Fibroblast of skin of left biceps (primary cell): ENCODE data around the gene ZBTB7B.

Source experiments
- DNase-seq, 2 experiments: peaks; one replicate each; pipeline ENCODE4 v3.0.0-alpha.2; 2013; ENCODE audit warnings: low read depth in 2 of 2

The ZBTB7B gene

DNA sequence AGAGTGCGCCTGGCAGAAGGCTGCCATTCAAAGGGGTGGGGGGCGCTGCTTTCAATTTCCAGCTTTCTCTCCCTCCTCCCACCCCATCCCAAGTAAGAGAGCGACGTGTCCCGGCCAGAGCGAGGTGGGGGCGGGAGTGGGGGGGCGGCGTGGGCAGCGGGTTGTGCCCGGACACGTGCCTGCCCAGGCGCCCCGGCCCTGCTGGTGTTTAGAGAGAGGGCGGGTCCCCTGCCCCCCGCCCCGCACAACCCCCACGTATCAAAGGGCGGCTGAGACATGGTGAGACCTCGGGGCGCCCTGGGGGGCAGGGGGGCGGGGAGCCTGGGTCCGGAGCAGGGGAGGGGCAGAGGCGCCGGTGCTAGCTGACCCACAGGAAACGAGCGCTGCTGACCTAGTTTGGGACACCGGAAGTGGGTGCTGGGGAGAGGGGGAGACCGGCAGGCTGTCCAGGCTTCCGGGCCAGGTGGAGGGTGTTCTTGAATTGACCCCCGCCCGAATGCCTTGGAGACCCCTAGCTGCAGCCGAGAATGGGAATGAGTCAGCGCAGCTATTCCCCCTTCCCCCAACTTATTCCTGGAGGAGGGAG is 1.3 kb downstream of the ZBTB7B start:
- no peak for DNase-seq

DNA sequence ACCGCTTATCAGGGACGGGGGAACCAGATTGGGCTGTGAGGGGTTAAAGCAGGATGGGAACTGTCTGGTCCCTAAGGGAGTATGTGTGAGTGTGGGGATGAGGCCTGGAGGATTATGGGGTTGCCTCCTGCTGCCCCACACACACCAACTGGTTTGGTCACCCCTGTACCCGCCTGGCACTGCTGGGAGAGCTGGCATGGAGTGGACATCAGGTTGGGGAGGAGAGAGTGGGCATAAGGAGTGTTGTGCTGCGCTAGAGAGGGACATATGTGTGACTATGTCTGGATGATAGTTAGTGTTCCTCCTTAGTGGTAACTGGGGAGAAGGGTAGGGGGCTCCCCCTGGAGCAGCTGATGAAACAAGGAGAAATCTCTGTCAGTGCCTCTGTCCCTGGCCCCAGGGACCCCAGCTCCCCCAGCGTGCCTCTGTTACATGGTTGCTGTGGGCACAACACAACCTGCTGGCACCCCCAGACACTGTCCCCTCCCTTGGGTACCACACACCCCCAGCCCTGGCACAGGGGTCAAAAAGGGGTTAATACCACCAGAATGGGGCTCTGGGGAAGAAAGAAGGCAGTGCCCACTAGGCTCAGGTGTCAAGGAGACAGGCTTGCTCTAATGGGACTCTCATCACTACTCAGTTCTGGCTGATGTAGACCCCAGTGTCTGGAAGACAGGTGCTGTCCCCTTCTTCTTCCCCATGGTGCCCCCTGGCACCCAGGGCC is 1.9 kb downstream of the ZBTB7B start:
- DNase-seq = no peak

DNA sequence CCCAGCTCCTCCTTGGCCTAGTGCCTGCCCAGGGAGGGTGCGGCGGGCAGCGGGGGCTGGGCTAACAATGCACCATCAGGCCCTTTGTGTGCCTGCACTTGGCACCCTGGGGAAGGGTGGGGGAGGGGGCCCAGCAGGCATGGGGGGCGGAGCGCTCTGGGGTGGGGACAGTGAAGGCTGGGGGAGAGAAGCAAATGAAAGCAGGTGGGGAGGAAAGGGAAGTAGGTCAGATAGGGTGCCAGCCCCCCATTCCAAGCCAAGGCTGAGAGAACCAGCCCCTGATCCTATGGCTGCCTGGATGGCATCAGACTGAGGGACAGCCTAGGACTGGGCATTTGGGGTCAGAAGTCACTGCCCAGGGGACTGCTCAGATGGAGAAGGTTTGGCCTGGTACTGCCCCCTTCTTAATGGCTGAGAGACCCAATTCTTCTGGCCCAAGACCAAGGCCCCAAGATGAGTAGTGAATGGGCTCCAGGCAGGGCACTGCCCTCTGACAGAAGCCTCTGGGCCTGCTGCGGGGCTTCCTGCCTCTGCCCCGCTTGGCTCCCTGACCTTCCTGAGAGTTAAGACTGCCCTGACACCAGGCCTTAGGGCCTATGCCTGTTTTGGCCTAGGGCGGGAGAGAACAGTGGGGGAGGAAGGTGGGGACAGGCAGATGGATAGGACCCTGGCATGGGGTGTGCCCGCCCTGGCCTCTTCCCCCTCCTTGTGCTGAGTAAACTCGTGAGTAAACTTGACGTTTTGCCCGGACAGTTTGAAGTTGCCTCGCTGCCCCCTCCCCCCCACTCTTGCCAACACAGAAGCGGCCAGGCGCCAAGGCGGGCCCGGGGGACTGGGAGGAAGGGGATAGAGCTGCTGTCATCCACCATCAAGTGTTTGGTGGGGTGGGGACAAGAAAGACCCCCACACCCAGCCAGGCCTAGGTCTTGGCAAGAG is 2.7 kb downstream of the ZBTB7B start:
- DNase-seq = no peak

DNA sequence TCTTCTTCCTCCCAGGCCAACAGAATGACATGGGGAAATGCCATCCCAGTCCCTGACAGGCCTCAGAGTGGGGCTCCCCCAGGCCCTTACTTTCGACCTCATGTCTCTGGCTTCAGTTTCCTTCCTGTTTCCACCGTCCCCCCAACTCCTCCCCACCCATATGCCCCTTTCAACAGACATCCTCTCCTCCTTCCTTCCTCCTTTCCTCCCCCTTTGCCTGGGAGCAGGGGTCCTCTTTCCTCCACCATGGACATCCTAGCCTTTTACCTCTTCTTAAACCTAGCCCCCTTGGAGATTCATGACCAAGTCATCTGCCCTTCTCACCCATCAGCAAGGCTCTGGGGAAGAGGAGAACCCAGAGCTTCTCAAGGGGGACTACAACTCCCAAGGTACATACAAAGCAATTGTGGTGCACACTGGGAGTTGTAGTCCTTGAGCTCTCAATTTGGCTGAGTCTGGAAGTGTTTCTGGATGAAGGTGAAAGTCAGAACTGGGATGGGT is 4.0 kb downstream of the ZBTB7B start:
- no peak for DNase-seq

DNA sequence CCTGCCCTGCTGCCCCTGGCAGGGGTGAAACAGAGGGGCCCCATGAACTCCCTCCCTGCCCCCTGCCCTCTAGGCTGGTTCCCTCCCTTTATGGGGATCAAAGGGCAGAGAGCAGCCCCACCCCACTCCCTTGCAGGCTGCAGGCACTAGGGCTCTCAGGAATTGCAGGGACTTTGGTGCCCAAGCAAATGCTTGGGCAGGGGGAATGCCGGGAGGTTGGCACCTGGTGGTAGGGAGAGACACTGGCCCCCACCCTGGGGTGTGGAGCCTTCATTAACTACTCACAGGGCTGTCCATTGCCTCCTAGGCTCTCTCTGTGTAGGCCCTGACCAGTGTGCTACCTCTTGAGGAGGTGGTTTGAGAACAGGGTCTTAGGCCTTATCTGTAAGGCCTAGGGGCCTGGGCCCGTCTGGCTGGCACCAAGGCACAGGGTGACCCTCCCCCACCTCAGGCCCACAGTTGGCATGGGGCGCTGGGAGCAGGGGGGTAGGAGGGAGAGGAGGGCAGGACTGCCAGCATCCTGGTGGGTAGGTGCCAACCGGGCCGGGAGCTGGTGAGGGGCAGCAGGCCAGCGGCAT is 4.7 kb downstream of the ZBTB7B start:
- DNase-seq = no peak

DNA sequence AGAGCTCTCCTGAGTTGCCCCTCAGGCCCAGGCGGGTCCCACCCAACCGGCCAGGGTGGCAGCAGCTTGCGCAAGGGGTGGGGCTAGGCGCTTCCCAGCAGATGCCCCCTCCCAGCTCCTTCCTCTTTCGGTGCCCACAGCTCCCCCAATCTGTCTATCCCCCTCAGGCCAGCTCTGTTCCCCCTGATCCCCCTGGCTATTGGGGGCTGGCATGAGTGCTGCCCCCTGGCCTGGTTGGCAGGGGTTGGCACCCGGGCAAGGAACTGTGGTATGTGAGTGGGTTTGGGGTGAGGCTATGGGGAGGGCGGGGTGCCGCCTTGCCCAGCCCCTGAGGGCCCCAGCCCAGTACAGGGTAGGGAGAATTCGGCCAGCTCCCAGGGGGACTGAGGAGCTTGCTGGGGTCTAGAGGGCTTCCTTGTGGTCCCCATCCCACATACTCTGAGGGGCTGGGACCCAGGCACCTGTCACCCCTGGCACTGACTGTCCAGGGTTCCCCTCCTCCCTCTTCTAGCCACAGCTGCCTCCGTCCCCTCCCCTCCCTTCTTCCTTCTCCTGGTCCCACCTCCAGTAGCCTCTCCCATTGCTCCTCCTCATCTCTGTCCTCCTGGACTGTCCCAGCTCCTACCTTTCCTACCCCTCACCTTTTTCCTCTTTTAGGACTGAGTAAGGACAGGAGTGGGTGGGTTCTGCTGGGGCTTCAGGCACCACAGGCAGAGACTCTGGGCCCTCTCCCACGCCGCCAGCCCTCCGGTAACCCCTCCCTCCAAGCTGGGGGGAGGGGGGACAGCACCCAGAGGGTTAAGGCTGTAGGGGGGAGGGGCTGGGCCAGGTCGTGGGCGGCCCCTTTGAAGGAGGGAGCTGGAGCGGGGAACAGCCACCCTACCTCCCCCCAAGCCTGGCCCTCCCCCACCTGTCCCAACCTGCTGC is 5.7 kb downstream of the ZBTB7B start:
- DNase-seq = no peak

DNA sequence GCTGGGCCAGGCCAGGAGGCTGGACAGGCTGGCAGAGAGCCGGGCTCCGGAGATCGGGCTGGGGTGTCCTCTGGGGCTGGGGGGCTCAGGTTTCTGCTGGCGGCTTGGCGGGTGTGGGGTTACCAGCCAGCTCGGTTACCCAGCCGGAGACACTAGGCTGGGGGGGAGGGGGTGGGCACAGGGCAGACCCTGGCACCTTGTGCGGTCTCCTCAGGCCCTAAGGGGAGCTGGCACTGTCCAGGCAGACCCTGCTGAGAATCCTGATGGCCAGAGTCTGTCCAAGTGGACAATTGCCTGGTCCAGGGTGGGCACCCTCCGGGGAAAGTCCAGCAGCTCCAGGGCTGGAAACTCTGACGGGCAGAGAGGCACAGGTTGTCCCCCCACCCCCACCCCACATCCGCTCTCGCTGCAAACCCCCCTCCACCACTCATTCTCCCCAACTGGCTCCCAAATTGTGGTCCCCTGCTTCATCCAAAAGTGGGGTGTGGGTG is 6.7 kb downstream of the ZBTB7B start:
- no peak for DNase-seq

DNA sequence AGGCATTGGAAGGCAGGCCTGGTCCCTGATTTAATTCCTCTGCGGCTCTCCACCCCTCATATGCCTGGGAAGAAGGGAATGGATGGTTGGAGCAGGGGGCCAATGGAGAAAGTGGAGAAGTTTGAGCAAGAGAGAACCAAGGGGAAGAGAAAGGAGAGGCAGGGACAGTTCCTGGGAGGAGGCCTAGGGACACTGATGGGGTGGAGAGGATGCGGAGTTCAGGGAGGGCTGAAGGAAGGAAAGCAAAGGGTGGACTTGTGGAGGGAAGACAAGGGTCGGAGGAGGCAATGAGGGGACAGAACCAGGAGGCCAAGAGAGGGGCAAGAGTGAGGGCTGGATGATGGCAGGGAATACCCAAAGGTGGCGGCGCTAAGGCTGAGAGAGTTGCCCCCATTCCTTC is 7.1 kb downstream of the ZBTB7B start:
- DNase-seq = no peak

DNA sequence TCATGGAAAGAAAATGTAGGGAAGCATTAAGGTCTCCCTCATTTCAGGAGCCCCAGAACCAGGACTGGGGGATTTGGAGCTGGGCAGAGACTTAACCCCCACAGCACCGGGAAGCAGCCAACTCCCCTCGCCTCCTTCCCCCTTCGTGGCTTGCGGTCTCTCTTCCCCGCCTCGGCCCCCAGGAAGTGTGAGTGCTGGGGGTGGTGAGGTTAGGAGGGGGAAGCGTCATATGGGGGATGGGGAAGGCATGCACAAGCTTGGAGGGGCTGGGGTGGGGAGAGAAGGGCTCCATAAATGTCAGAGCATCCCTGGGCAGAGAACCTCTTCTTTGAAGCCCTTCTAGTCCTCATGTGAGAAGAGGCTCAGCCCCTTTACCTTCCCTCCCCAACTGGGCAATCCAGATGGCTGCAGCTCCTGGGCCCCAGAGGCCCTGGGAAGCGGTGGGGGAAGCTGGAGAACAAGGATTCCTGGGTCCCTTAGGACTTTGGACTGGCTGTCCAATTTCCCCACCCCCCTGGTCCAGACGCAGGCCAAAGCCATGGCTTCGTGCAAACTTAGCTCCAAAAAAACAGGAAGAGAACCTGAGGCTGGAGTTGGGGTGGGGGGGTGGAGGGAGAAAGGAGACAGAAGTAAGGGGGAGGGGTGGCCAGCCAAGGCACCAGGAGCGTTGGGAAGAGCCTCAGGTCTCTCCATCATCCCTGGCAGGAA is 7.8 kb downstream of the ZBTB7B start:
- DNase-seq = no peak

DNA sequence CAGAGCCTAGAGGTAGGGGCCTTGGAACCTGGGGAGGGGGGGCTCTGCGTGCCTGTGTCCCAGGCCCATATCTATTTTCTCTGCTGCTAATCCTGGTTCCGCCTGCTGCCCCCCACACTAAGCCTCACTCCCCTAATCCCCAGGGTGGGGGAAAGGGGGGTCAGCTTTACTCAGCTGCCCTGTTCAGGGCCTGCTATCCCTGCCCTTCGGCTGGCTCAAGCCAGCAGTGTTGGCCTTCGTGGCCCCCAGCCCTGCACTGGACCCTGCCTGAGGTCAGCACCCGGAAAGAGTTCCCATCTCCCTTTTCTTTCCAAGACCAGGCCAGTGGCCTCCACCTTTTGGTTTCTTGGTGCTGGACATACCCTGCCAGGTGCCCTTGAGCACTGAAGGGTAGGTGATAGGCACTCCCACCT is 8.4 kb downstream of the ZBTB7B start:
- DNase-seq = no peak

DNA sequence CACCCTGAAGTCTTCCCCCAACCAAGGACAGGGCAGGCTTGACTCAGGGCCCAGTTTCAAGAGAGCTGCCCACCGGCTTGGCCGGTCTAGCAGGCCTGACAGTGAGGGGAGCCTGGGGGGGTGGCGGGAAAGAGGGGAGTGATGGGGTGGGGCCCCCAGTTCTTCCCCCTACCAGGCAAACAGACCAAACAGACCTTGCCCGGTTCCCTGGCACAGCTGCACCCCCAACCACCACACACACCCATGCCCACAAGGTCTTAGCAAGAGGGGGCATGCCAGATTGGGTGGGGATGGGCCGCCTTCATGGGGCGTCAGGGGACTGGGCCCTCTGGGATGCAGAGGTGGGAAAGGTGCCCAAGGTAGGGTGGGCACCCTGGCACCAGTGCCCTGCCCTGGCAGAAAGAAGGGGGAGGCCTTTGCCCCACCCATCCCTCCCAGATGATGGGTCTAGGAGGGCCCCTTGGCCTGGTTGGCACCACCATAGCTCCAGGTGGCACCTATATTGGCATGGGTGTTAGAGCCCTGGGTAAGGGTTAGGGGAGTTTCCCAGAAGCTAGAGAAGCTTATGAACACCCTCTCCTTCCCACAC is 8.9 kb downstream of the ZBTB7B start:
- no peak for DNase-seq

DNA sequence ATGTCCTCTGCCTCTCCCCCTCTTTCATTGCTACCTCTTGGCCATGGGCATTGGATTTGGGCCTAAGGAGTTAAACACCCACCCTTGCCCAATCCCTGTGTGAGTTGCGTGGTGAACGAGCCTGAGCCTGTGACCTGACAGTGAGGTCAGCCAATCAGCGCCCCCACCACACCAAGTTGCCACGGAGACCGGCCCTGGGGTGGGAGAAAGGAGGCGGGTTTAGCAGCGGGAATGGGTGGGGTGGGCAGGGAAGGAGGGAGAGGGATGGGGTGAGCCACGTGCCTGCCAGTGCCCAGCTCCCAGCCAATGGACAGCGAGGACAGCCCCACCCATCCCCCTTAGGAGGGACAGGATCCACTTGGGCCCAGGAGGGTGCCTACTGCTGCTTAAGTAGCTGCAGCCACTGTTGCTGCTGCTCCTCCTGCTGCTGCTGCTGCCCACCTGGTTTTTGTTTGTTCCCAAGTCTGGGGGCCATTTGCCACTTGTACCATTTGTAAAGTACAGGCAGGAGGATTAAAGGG is 9.5 kb downstream of the ZBTB7B start:
- DNase-seq = no peak

DNA sequence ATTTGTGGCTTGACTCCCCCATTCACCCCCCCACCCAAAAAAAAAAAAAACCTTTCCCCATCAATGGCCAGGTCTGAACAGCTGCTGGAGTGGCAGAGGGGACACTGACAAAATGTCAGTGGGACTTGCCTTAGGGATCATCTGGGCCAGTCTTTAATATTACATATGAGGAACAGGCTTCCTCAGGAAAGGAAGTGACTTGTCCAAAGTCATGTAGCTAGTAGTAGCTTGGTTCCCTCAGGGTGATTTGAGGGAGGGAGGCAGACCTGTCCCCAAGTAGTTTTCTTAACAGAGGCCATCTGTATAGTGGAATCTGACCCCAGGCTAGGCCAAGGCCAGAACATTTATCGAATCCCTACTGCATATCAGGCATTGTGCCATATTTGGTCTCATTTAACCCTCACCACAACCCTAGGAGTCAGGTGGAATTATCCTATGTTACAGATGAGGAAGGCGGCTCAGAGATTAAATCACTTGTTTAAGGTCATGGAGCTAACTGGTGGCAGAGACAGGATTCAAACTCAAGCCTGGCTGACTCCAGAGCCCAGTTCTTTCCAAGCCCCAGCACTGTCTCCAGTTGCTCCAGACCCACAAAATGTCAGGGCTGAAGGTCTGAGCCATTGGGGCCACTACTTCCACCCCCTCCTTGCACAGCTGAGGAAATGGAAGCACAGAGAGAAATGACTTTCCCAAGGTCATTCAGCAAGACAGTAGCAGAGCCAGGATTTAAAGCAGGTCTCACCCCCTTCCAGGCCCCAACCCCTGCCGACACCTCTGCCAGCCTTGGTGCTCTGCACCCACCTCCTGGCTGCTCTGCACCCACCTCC is 10.4 kb downstream of the ZBTB7B start:
- no peak for DNase-seq

DNA sequence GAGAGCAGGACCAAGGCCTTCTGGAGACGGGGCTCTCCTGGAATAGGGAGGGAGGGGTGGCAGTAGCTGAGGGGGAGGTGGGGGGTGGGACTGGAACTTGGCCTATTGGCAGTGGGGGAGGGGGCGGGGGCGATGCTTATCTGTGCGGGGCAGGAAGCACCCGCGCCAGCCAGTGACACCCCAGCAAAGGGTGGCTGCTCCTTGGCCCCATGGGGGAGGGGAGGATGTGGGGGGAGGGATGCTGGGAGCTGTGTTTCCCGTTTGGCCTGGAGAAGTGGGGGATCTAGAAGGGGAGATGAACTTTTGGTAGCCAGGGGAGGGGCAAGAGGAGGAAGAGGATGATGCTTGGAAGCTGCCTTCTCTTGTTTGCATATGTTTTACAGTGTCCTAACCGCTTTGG is 11.0 kb downstream of the ZBTB7B start:
- DNase-seq = no peak

DNA sequence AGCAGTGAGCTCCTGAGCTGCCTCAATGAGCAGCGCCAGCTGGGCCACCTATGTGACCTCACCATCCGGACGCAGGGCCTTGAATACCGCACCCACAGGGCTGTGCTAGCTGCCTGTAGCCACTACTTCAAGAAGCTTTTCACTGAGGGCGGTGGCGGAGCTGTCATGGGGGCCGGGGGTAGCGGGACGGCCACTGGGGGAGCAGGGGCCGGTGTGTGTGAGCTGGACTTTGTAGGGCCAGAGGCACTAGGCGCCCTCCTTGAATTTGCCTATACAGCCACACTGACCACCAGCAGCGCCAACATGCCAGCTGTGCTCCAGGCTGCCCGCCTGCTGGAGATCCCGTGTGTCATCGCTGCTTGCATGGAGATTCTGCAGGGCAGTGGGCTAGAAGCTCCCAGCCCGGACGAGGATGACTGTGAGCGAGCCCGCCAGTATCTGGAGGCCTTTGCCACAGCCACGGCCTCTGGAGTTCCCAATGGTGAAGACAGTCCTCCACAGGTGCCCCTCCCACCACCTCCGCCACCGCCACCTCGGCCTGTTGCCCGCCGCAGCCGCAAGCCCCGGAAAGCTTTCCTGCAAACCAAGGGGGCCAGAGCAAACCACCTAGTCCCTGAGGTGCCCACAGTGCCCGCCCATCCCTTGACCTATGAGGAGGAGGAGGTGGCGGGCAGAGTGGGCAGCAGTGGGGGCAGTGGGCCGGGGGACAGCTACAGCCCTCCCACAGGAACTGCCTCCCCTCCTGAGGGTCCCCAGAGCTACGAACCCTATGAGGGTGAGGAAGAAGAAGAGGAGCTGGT is 12.3 kb downstream of the ZBTB7B start:
- DNase-seq = no peak

DNA sequence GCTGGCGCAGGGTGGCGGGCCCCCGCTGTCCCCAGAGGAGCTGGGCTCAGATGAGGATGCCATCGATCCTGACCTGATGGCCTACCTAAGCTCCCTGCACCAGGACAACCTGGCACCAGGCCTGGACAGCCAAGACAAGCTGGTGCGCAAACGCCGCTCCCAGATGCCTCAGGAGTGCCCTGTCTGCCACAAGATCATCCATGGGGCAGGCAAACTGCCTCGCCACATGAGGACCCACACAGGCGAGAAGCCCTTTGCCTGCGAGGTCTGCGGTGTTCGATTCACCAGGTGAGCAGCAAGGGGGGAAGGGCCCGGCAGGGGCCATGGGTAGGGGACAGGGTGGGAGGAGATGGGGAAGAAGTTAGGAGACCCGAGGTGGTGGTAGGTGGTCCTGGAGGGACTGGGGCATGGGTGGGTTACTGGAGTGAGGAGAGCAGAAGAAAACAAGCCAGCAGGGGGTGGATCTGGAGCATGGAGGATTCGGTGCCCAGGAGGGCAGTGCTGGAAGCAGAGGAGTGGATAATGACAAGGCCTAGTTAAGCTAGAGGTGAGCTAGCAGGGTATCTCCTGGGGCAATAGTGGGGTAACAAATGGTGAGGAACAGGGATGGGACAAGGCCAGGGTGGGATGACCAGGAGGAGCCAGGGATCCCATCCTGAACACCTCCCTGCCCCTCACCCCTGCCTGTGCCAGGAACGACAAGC is 13.1 kb downstream of the ZBTB7B start:
- no peak for DNase-seq

DNA sequence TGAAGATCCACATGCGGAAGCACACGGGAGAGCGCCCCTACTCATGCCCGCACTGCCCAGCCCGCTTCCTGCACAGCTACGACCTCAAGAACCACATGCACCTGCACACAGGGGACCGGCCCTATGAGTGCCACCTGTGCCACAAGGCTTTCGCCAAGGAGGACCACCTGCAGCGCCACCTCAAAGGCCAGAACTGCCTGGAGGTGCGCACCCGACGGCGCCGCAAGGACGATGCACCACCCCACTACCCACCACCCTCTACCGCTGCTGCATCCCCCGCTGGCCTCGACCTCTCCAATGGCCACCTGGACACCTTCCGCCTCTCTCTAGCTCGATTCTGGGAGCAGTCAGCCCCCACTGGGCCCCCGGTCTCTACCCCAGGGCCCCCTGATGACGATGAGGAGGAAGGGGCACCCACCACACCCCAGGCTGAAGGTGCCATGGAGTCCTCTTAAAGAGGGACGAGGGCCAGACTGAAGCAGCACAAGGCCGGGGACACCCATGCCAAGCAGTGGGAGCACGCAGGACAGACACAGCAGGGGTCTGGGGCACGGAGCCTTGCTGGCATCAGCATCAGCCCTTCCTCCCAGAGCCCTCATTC is 13.7 kb downstream of the ZBTB7B start:
- no peak for DNase-seq
